Measurements from ENCODE around the gene NTRK1. TPM values are rescaled to one million over a fixed set of nuclear protein-coding genes. Genes with fewer than 3 reads are reported as not detected.

The NTRK1 gene
- total RNA-seq, 1 experiment from 2014 or later, result 0.89 TPM

DNA sequence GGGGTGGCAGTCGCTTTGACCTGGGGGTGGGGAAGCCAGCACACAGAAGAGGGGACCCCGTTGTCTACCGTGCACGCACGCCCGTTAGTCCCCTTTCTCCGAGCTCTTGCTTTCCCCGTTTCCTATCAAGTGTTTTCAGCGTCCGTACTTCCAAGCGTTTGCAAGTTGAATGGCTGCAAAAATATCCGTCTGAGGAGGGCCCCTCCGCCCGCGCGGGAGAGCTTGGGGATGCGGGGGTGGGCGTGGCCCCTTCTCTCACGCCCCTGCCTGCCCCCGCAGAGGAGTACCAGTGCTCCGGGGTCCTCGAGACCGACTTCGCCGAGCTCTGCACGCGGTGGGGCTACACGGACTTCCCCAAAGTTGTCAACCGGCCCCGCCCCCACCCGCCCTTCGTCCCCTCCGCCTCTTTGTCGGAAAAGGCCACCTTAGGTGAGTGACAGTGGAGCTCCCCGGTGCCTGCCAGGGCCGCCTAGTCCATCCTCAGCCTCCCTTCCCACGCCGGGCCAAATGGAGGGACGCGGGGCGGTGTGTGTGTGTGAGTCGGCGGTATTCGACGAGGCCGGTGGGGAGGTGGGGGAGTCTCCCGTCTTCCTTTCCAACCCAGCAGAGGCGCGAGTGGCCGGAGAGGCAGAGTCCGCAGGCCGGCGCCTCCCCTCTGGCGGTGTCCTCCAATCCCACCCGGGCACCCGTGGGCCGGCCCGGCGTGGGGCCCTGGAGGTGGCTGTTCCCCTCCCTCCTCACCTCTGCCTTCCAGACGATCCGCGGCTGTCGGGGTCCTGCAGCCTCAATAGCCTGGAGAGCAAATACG is 63.2 kb downstream of the NTRK1 start:
- ChIA-PET RAD21 (ENCODE audit: low non-redundant PET in 1 of 2, low total read pairs in 2 of 2, uncharacterized antibody in 2 of 2, unreplicated experiment in 2 of 2) (no interaction called here), POLR2A (no interaction called here), CTCF (no interaction called here)
- no peak overlapping the region for H3K9ac ChIP-seq (ENCODE audit: low read length)
- H3K36me3 ChIP-seq (ENCODE audit: control insufficient read depth in 1 of 2, insufficient read depth in 2 of 2, low read length in 2 of 2), result no peaks in the 10 kb centered on the region
- BruUV-seq (replicated peaks), result no TSS peak
- H3K4me1 ChIP-seq (ENCODE audit: control insufficient read depth in 1 of 2, insufficient read depth in 2 of 2, low read length in 2 of 2), result peaks cover 34 to 52% of the 10 kb centered on the region in 2 experiments
- H3K4me3 ChIP-seq (replicated peaks in 1 of 2; ENCODE audit: low read depth in 1 of 2, low read length in 2 of 2), result no peak overlapping the region
- TF ChIP-seq JUND (IDR thresholded peaks at IDR 0.05) (no peak), EZH2 (IDR thresholded peaks at IDR 0.05) (no peak), ZNF274 (IDR thresholded peaks at IDR 0.05; ENCODE audit: low read depth, low read length) (no peak), EZH2phosphoT487 (IDR thresholded peaks at IDR 0.05; ENCODE audit: borderline replicate concordance) (no peak), YY1 (IDR thresholded peaks at IDR 0.05; ENCODE audit: extremely low read depth, insufficient replicate concordance, low read depth, low read length) (no peak), POLR2AphosphoS5 (IDR thresholded peaks at IDR 0.05; ENCODE audit: low read depth, low read length) (no peak), SIN3A (IDR thresholded peaks at IDR 0.05; ENCODE audit: low read depth) (no peak), SP1 (IDR thresholded peaks at IDR 0.05; ENCODE audit: low read depth) (no peak), TCF7L2 (IDR thresholded peaks at IDR 0.05; ENCODE audit: borderline replicate concordance, extremely low read depth, insufficient read depth, insufficient read length) (no peak), CEBPB (IDR thresholded peaks at IDR 0.05; ENCODE audit: low read depth) (no peak)
- TF ChIP-seq, protein P1, sequence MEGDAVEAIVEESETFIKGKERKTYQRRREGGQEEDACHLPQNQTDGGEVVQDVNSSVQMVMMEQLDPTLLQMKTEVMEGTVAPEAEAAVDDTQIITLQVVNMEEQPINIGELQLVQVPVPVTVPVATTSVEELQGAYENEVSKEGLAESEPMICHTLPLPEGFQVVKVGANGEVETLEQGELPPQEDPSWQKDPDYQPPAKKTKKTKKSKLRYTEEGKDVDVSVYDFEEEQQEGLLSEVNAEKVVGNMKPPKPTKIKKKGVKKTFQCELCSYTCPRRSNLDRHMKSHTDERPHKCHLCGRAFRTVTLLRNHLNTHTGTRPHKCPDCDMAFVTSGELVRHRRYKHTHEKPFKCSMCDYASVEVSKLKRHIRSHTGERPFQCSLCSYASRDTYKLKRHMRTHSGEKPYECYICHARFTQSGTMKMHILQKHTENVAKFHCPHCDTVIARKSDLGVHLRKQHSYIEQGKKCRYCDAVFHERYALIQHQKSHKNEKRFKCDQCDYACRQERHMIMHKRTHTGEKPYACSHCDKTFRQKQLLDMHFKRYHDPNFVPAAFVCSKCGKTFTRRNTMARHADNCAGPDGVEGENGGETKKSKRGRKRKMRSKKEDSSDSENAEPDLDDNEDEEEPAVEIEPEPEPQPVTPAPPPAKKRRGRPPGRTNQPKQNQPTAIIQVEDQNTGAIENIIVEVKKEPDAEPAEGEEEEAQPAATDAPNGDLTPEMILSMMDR (IDR thresholded peaks at IDR 0.05 in 2 of 3, conservative IDR thresholded peaks at IDR 0.05 in 1 of 3; ENCODE audit: borderline replicate concordance in 1 of 3, insufficient read depth in 1 of 3, low read depth in 2 of 3, low read length in 2 of 3), result no peak
- no peak overlapping the region for H2AFZ ChIP-seq (ENCODE audit: low read depth, low read length, poor library complexity, severe bottlenecking)
- no peak for ATAC-seq
- intact Hi-C loops (cut with micrococcal nuclease), result loop anchor here (10.0 kb wide), 1 partner anchor 299 kb away; no protein-coding TSS in a partner anchor
- no peaks in the 10 kb centered on the region for H3K79me2 ChIP-seq (ENCODE audit: insufficient read depth, low read length)
- H3K9me2 ChIP-seq (ENCODE audit: insufficient read depth), result no peaks in the 10 kb centered on the region
- peaks cover 20% of the 10 kb centered on the region; the same call in 1 of the 2 replicates for H3K27me3 ChIP-seq (ENCODE audit: insufficient read depth, low read length)
- no peak overlapping the region for H3K27ac ChIP-seq (ENCODE audit: low read depth, low read length)
- H3K9me3 ChIP-seq (ENCODE audit: control insufficient read depth in 1 of 2, insufficient read depth in 1 of 2, low read depth in 1 of 2, low read length in 2 of 2), result no peaks in the 10 kb centered on the region
- H4K20me1 ChIP-seq (ENCODE audit: insufficient read depth), result no peaks in the 10 kb centered on the region
- DNase-seq (ENCODE audit: low read depth, low spot score), result no peak
- H3K4me2 ChIP-seq (ENCODE audit: low read length), result no peak overlapping the region

Data from HCT116 (cell line).